ENCODE results near the gene APH1A. TPM values are rescaled to one million over a fixed set of nuclear protein-coding genes. Genes with fewer than 3 reads are reported as not detected.
"Not testable (repeated sequence)": the region's sequence is repeated elsewhere in the genome, so short reads cannot be mapped to it uniquely, and the experiment has no call there.

The APH1A gene
- total RNA-seq, 1 donor from 2014 or later: 63.0 TPM

GRCh38 chr1:150234566-150235293 is 34.1 kb downstream of the APH1A start:
- peak overlapping the region; percentile 77 for H3K27ac ChIP-seq
- no peak overlapping the region for H3K4me3 Mint-ChIP-seq
- peak; percentile 83 for DNase-seq (ENCODE audit: low spot score)
- peaks cover 15% of the 10 kb centered on the region for H3K36me3 Mint-ChIP-seq
- H3K4me3 ChIP-seq: peak overlapping the region; percentile 94
- H3K36me3 ChIP-seq: peaks cover 19% of the 10 kb centered on the region
- H3K4me1 Mint-ChIP-seq: peaks cover 18% of the 10 kb centered on the region
- H3K4me1 ChIP-seq: peaks cover 9% of the 10 kb centered on the region
- H3F3A ChIP-seq (ENCODE audit: low read depth): peaks cover 38% of the 10 kb centered on the region
- H3K27me3 Mint-ChIP-seq (ENCODE audit: insufficient read depth, low read depth): peaks cover 10% of the 10 kb centered on the region
- peaks cover 62% of the 10 kb centered on the region for H3K79me2 ChIP-seq (ENCODE audit: low read depth)
- no peak for TF ChIP-seq EZH2 (IDR thresholded peaks at IDR 0.05)
- TF ChIP-seq EZH2phosphoT487 (IDR thresholded peaks at IDR 0.05): no peak
- no peak for TF ChIP-seq CTCF (IDR thresholded peaks at IDR 0.05)
- no peaks in the 10 kb centered on the region for H3K9me3 Mint-ChIP-seq
- peak overlapping the region; percentile 79 for H3K9ac ChIP-seq
- peak overlapping the region; percentile 91 for H3K4me2 ChIP-seq
- H3K27ac Mint-ChIP-seq: peak overlapping the region; percentile 92
- no peaks in the 10 kb centered on the region for H3K27me3 ChIP-seq
- H3K9me3 ChIP-seq (ENCODE audit: low read depth): no peaks in the 10 kb centered on the region
- H2AFZ ChIP-seq (replicated peaks): no peak overlapping the region
- H4K20me1 ChIP-seq (ENCODE audit: low read depth): peaks cover 21% of the 10 kb centered on the region

- Mint-ChIP-seq H3K9me3 (no peaks in the 10 kb centered on the region), H3K36me3 (peaks cover 15% of the 10 kb centered on the region), H3K4me1 (peaks cover 18% of the 10 kb centered on the region), H3K27me3 (ENCODE audit: insufficient read depth, low read depth) (peaks cover 10% of the 10 kb centered on the region), H3K4me3 (no peak overlapping the region), H3K27ac (peak overlapping the region; percentile 92)
- Histone ChIP-seq H3K9ac (peak overlapping the region; percentile 79), H3K4me2 (peak overlapping the region; percentile 91), H3K4me3 (peak overlapping the region; percentile 94), H3K27me3 (no peaks in the 10 kb centered on the region), H3K9me3 (ENCODE audit: low read depth) (no peaks in the 10 kb centered on the region), H3K4me1 (peaks cover 9% of the 10 kb centered on the region), H3K36me3 (peaks cover 22% of the 10 kb centered on the region), H4K20me1 (ENCODE audit: low read depth) (peaks cover 26% of the 10 kb centered on the region), H3K79me2 (ENCODE audit: low read depth) (peaks cover 67% of the 10 kb centered on the region), H3K27ac (peak overlapping the region; percentile 77), H2AFZ (replicated peaks) (no peak overlapping the region), H3F3A (ENCODE audit: low read depth) (peaks cover 38% of the 10 kb centered on the region)
- TF ChIP-seq EZH2phosphoT487 (IDR thresholded peaks at IDR 0.05) (no peak), CTCF (IDR thresholded peaks at IDR 0.05) (no peak), EZH2 (IDR thresholded peaks at IDR 0.05) (no peak)
- no peak for DNase-seq (ENCODE audit: low spot score)
These were observed 34.6 kb downstream of the APH1A start for GRCh38 chr1:150234309-150234565.

GRCh38 chr1:150233359-150234308 is 35.2 kb downstream of the APH1A start:
- no peaks in the 10 kb centered on the region for H3K27me3 ChIP-seq
- H3K4me2 ChIP-seq: peak overlapping the region; percentile 91
- Mint-ChIP-seq H3K36me3 (peaks cover 19% of the 10 kb centered on the region), H3K4me3 (no peak overlapping the region), H3K27me3 (ENCODE audit: insufficient read depth, low read depth) (peaks cover 10% of the 10 kb centered on the region), H3K4me1 (peaks cover 18% of the 10 kb centered on the region), H3K9me3 (no peaks in the 10 kb centered on the region), H3K27ac (peak overlapping the region; percentile 92)
- H3K4me1 ChIP-seq: peaks cover 9% of the 10 kb centered on the region
- peaks cover 73% of the 10 kb centered on the region for H3K79me2 ChIP-seq (ENCODE audit: low read depth)
- TF ChIP-seq EZH2 (IDR thresholded peaks at IDR 0.05): no peak
- no peak for TF ChIP-seq EZH2phosphoT487 (IDR thresholded peaks at IDR 0.05)
- no peak for TF ChIP-seq CTCF (IDR thresholded peaks at IDR 0.05)
- no peak overlapping the region for H3K27ac ChIP-seq
- H2AFZ ChIP-seq (replicated peaks): no peak overlapping the region
- peak; percentile 2 for DNase-seq (ENCODE audit: low spot score)
- peaks cover 28% of the 10 kb centered on the region for H3K36me3 ChIP-seq
- peaks cover 42% of the 10 kb centered on the region for H3F3A ChIP-seq (ENCODE audit: low read depth)
- H3K9ac ChIP-seq: peak overlapping the region; percentile 79
- peaks cover 26% of the 10 kb centered on the region for H4K20me1 ChIP-seq (ENCODE audit: low read depth)
- H3K9me3 ChIP-seq (ENCODE audit: low read depth): no peaks in the 10 kb centered on the region
- peak overlapping the region; percentile 94 for H3K4me3 ChIP-seq

- H3K9me3 ChIP-seq (ENCODE audit: low read depth); H3K27ac ChIP-seq; H3K27me3 ChIP-seq; H3K9ac ChIP-seq; H2AFZ ChIP-seq (replicated peaks); DNase-seq (ENCODE audit: low spot score); H3K4me1 ChIP-seq; H3K27ac Mint-ChIP-seq; H3K9me3 Mint-ChIP-seq; H3K4me3 ChIP-seq; H3K27me3 Mint-ChIP-seq (ENCODE audit: insufficient read depth, low read depth): not testable (repeated sequence)
- Histone ChIP-seq H3K4me2 (peak overlapping the region; percentile 91), H3K79me2 (ENCODE audit: low read depth) (peaks cover 80% of the 10 kb centered on the region), H4K20me1 (ENCODE audit: low read depth) (peaks cover 26% of the 10 kb centered on the region), H3K36me3 (peaks cover 29% of the 10 kb centered on the region), H3F3A (ENCODE audit: low read depth) (peaks cover 42% of the 10 kb centered on the region)
- Mint-ChIP-seq H3K4me3 (peak overlapping the region; percentile 50), H3K4me1 (peaks cover 18% of the 10 kb centered on the region), H3K36me3 (peaks cover 22% of the 10 kb centered on the region)
These were observed 35.9 kb downstream of the APH1A start for GRCh38 chr1:150232921-150233320.

- not testable (repeated sequence) for H3K9me3 Mint-ChIP-seq; H3K4me3 ChIP-seq; H2AFZ ChIP-seq (replicated peaks); H3K27me3 Mint-ChIP-seq (ENCODE audit: insufficient read depth, low read depth); H3K4me3 Mint-ChIP-seq; H3K9ac ChIP-seq; H3K27ac Mint-ChIP-seq; DNase-seq (ENCODE audit: low spot score); H3K4me1 ChIP-seq; H3K27ac ChIP-seq; H3K4me1 Mint-ChIP-seq; H3K4me2 ChIP-seq; H3K27me3 ChIP-seq; H3K9me3 ChIP-seq (ENCODE audit: low read depth)
- H3K36me3 Mint-ChIP-seq: peaks cover 46% of the 10 kb centered on the region
- Histone ChIP-seq H3K36me3 (peaks cover 47% of the 10 kb centered on the region), H3F3A (ENCODE audit: low read depth) (peaks cover 21% of the 10 kb centered on the region), H4K20me1 (ENCODE audit: low read depth) (peaks cover 22% of the 10 kb centered on the region), H3K79me2 (ENCODE audit: low read depth) (peaks cover 66% of the 10 kb centered on the region)
These were observed 40.6 kb downstream of the APH1A start for GRCh38 chr1:150228246-150228645.
